Activated B cell treated with CpG ODN at 0.5 μM for 24 hours (primary cell): ENCODE results near the gene KIRREL3. TPM values are rescaled to one million over a fixed set of nuclear protein-coding genes. Genes with fewer than 3 reads are reported as not detected.

Experiments used
- ATAC-seq: fragments of 200-7000 bp; cut with Tn5 transposase; one replicate; pipeline ENCODE4 v1.10.0; 2021; ENCODE audit warnings: low read depth, mild to moderate bottlenecking, moderate library complexity
- CTCF ChIA-PET: fragments of 350-600 bp; sonication (Branson Sonifier 250); formaldehyde crosslinking; loops from one replicate; lab custom pipeline; 2021; ENCODE audit warnings: antibody characterized with exemption; lab: Charles Lee
- POLR2A ChIA-PET: fragments of 350-600 bp; sonication (Branson Sonifier 250); formaldehyde crosslinking; loops from one replicate; lab custom pipeline; 2021; ENCODE audit warnings: antibody characterized with exemption; lab: Charles Lee
- DNase-seq: peaks from one replicate; pipeline ENCODE4 v3.0.0; 2022
- H3K27ac Mint-ChIP-seq: one replicate; pipeline ENCODE4 v1.8.0; 2020; ENCODE audit warnings: mixed read lengths
- H3K27me3 Mint-ChIP-seq: one replicate; pipeline ENCODE4 v1.8.0; 2021; ENCODE audit warnings: mixed read lengths
- H3K36me3 Mint-ChIP-seq: one replicate; pipeline ENCODE4 v1.8.0; 2021; ENCODE audit warnings: low read depth, mixed read lengths
- H3K4me1 Mint-ChIP-seq: one replicate; pipeline ENCODE4 v1.8.0; 2021; ENCODE audit warnings: mixed read lengths
- H3K4me3 Mint-ChIP-seq: one replicate; pipeline ENCODE4 v1.8.0; 2020; ENCODE audit warnings: mild to moderate bottlenecking, mixed read lengths
- H3K9me3 Mint-ChIP-seq: one replicate; pipeline ENCODE4 v1.8.0; 2020; ENCODE audit warnings: mixed read lengths
- CTCF ChIP-seq: fragments of 200-600 bp; IDR thresholded peaks from one replicate; pipeline ENCODE4 v1.8.0; 2022; ENCODE audit warnings: antibody characterized with exemption, mild to moderate bottlenecking
- intact Hi-C: fragments of 100-400 bp; cut with micrococcal nuclease; formaldehyde crosslinking; loops from one replicate; pipeline ENCODE4 v1.15.1; 2024
- total RNA-seq: library from RNA; stranded (reverse); gene quantifications from 2 replicates; pipeline ENCODE4 v1.2.3, GENCODE V29; 2022

The KIRREL3 gene
- total RNA-seq, 1 donor from 2014 or later: not detected

- ChIA-PET POLR2A (interaction anchor here (0.5 kb wide), 1 partner anchor 230 kb away, joined by 4 read pairs; no protein-coding TSS in a partner anchor), CTCF (interaction anchor here (1.6 to 7.0 kb wide), 5 partner anchors 10 to 556 kb away, joined by 9 to 118 read pairs (median 21); no protein-coding TSS in a partner anchor)
- Mint-ChIP-seq H3K27me3 (no peaks in the 10 kb centered on the region), H3K36me3 (no peaks in the 10 kb centered on the region), H3K4me1 (peaks cover 8% of the 10 kb centered on the region), H3K27ac (no peak overlapping the region), H3K4me3 (no peak overlapping the region), H3K9me3 (no peaks in the 10 kb centered on the region)
- intact Hi-C loops: no loop called here
- no peak for TF ChIP-seq CTCF
- DNase-seq (no peak), ATAC-seq (no peak)
Measured at GRCh38 chr11:126479178-126479930, 521.2 kb downstream of the KIRREL3 start.

- no peak overlapping the region for H3K27ac Mint-ChIP-seq
- H3K4me3 Mint-ChIP-seq: no peak overlapping the region
- POLR2A ChIA-PET: interaction anchor here (0.7 kb wide), 1 partner anchor 169 kb away, joined by 12 read pairs; no protein-coding TSS in a partner anchor
- CTCF ChIA-PET: no interaction called here
- H3K27me3 Mint-ChIP-seq: no peaks in the 10 kb centered on the region
- ATAC-seq (no peak), DNase-seq (no peak)
- intact Hi-C loops: no loop called here
- TF ChIP-seq CTCF: no peak
- H3K36me3 Mint-ChIP-seq: no peaks in the 10 kb centered on the region
- no peaks in the 10 kb centered on the region for H3K9me3 Mint-ChIP-seq
- H3K4me1 Mint-ChIP-seq: peaks cover 8% of the 10 kb centered on the region
Measured at GRCh38 chr11:126478466-126478865, 522.1 kb downstream of the KIRREL3 start.

GRCh38 chr11:126477535-126478305 is 522.9 kb downstream of the KIRREL3 start:
- intact Hi-C loops: no loop called here
- TF ChIP-seq CTCF: no peak
- ChIA-PET CTCF (interaction anchor here (1.0 kb wide), 1 partner anchor 37 kb away, joined by 3 read pairs; no protein-coding TSS in a partner anchor), POLR2A (interaction anchor here (0.7 kb wide), 1 partner anchor 168 kb away, joined by 12 read pairs; no protein-coding TSS in a partner anchor)
- no peaks in the 10 kb centered on the region for H3K27me3 Mint-ChIP-seq
- no peaks in the 10 kb centered on the region for H3K9me3 Mint-ChIP-seq
- H3K4me3 Mint-ChIP-seq: no peak overlapping the region
- no peaks in the 10 kb centered on the region for H3K36me3 Mint-ChIP-seq
- H3K4me1 Mint-ChIP-seq: peaks cover 8% of the 10 kb centered on the region
- DNase-seq (no peak), ATAC-seq (no peak)
- H3K27ac Mint-ChIP-seq: no peak overlapping the region

DNA sequence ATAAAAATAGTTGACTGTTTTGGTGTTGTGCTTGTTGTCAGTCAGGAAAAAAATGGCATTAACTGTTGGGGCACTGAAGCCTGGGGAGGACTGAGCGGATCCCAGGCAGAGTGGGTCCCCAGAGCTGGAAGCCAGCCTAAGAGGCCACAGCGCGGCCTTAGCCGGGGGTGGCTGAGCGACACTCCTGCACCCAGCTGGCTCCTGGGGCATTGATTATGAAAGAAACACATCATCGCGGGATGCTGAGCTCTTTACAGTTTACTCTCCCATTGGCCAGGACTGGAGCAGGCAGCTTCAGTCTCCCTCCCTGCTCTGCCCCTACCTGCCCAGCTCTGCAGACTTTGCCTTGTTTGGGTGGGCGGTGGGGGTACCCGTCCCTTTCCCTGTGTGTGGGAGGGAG is 523.6 kb downstream of the KIRREL3 start:
- no peaks in the 10 kb centered on the region for H3K9me3 Mint-ChIP-seq
- no peak for DNase-seq
- TF ChIP-seq CTCF: no peak
- no peak for ATAC-seq
- no peaks in the 10 kb centered on the region for H3K27me3 Mint-ChIP-seq
- H3K4me3 Mint-ChIP-seq: no peak overlapping the region
- no peaks in the 10 kb centered on the region for H3K36me3 Mint-ChIP-seq
- H3K4me1 Mint-ChIP-seq: peaks cover 8% of the 10 kb centered on the region
- intact Hi-C loops: no loop called here
- POLR2A ChIA-PET: no interaction called here
- CTCF ChIA-PET: interaction anchor here (1.0 kb wide), 1 partner anchor 36 kb away, joined by 3 read pairs; no protein-coding TSS in a partner anchor
- H3K27ac Mint-ChIP-seq: no peak overlapping the region
